ENCODE data around the gene TSHZ2.
"Not testable (repeated sequence)": the region's sequence is repeated elsewhere in the genome, so short reads cannot be mapped to it uniquely, and the experiment has no call there.

The TSHZ2 gene

GRCh38 chr20:53468587-53468986 is 496.4 kb downstream of the TSHZ2 start:
- no peak for TF ChIP-seq CTCF (IDR thresholded peaks at IDR 0.05; ENCODE audit: low read depth, low read length)

GRCh38 chr20:53472859-53473258 is 500.7 kb downstream of the TSHZ2 start:
- H3K4me1 ChIP-seq; H3K36me3 ChIP-seq; H3K4me3 ChIP-seq (ENCODE audit: low read depth, low read length); H3K27me3 ChIP-seq; H3K9me3 ChIP-seq; DNase-seq: not testable (repeated sequence)

More at GRCh38 chr20:53468587-53468986, 496.4 kb downstream of the TSHZ2 start:
- Histone ChIP-seq H3K27me3 (no peaks in the 10 kb centered on the region), H3K4me1 (no peaks in the 10 kb centered on the region), H3K36me3 (no peaks in the 10 kb centered on the region), H3K4me3 (ENCODE audit: low read depth, low read length) (no peak overlapping the region), H3K9me3 (no peaks in the 10 kb centered on the region)
- no peak for DNase-seq

- H3K27me3 ChIP-seq = no peaks in the 10 kb centered on the region
- no peak overlapping the region for H3K4me3 ChIP-seq (ENCODE audit: low read depth, low read length)
- H3K9me3 ChIP-seq = no peaks in the 10 kb centered on the region
- no peaks in the 10 kb centered on the region for H3K4me1 ChIP-seq
- no peaks in the 10 kb centered on the region for H3K36me3 ChIP-seq
- TF ChIP-seq CTCF (IDR thresholded peaks at IDR 0.05; ENCODE audit: low read depth, low read length) = no peak
- no peak for DNase-seq
These were observed 508.8 kb downstream of the TSHZ2 start for GRCh38 chr20:53480913-53481312.

- no peak for DNase-seq
- no peak for TF ChIP-seq CTCF (IDR thresholded peaks at IDR 0.05; ENCODE audit: low read depth, low read length)
These were observed 515.5 kb downstream of the TSHZ2 start for GRCh38 chr20:53487461-53488200.

GRCh38 chr20:53488775-53489272 is 516.7 kb downstream of the TSHZ2 start:
- Histone ChIP-seq H3K4me1 (peaks cover 7% of the 10 kb centered on the region), H3K4me3 (ENCODE audit: low read depth, low read length) (no peak overlapping the region), H3K27me3 (no peaks in the 10 kb centered on the region), H3K9me3 (no peaks in the 10 kb centered on the region), H3K36me3 (no peaks in the 10 kb centered on the region)
- no peak for TF ChIP-seq CTCF (IDR thresholded peaks at IDR 0.05; ENCODE audit: low read depth, low read length)
- no peak for DNase-seq

More at GRCh38 chr20:53487461-53488200, 515.5 kb downstream of the TSHZ2 start:
- Histone ChIP-seq H3K4me1 (no peaks in the 10 kb centered on the region), H3K9me3 (no peaks in the 10 kb centered on the region), H3K36me3 (no peaks in the 10 kb centered on the region), H3K4me3 (ENCODE audit: low read depth, low read length) (no peak overlapping the region), H3K27me3 (no peaks in the 10 kb centered on the region)

GRCh38 chr20:53489528-53489927 is 517.4 kb downstream of the TSHZ2 start:
- Histone ChIP-seq H3K27me3 (no peaks in the 10 kb centered on the region), H3K9me3 (no peaks in the 10 kb centered on the region), H3K4me3 (ENCODE audit: low read depth, low read length) (no peak overlapping the region), H3K36me3 (no peaks in the 10 kb centered on the region), H3K4me1 (peaks cover 7% of the 10 kb centered on the region)
- TF ChIP-seq CTCF (IDR thresholded peaks at IDR 0.05; ENCODE audit: low read depth, low read length) = no peak
- DNase-seq = no peak
